ENCODE results near the gene AMD1. TPM values are rescaled to one million over a fixed set of nuclear protein-coding genes. Genes with fewer than 3 reads are reported as not detected.
"Not testable (repeated sequence)": the region's sequence is repeated elsewhere in the genome, so short reads cannot be mapped to it uniquely, and the experiment has no call there.

The AMD1 gene
- polyA plus RNA-seq: 83.5 TPM
- long read RNA-seq, donor 1, full-length matches to known transcripts: 17 of 17 reads
- long read RNA-seq, donor 1, partial matches to known transcripts: 0 of 17 reads
- long read RNA-seq, donor 1, other reads (novel, unspliced or antisense): 0 of 17 reads
- long read RNA-seq, donor 2, full-length matches to known transcripts: 21 of 21 reads
- long read RNA-seq, donor 2, partial matches to known transcripts: 0 of 21 reads
- long read RNA-seq, donor 2, other reads (novel, unspliced or antisense): 0 of 21 reads
- long read RNA-seq, donor 3, full-length matches to known transcripts: 45 of 58 reads
- long read RNA-seq, donor 3, partial matches to known transcripts: 13 of 58 reads
- long read RNA-seq, donor 3, other reads (novel, unspliced or antisense): 0 of 58 reads
- long read RNA-seq, donor 4, full-length matches to known transcripts: 5 of 10 reads
- long read RNA-seq, donor 4, partial matches to known transcripts: 5 of 10 reads
- long read RNA-seq, donor 4, other reads (novel, unspliced or antisense): 0 of 10 reads
- long read RNA-seq, donor 5, full-length matches to known transcripts: 17 of 17 reads
- long read RNA-seq, donor 5, partial matches to known transcripts: 0 of 17 reads
- long read RNA-seq, donor 5, other reads (novel, unspliced or antisense): 0 of 17 reads
- long read RNA-seq, donor 6, full-length matches to known transcripts: 16 of 16 reads
- long read RNA-seq, donor 6, partial matches to known transcripts: 0 of 16 reads
- long read RNA-seq, donor 6, other reads (novel, unspliced or antisense): 0 of 16 reads
- long read RNA-seq, donor 7, transcript AMD1-204 (9 exons, 3,438 nt): major isoform, 10 of 11 reads
- long read RNA-seq, donor 7, partial matches to known transcripts: 0 of 11 reads
- long read RNA-seq, donor 7, other reads (novel, unspliced or antisense): 0 of 11 reads
- long read RNA-seq, donor 8, full-length matches to known transcripts: 27 of 27 reads
- long read RNA-seq, donor 8, partial matches to known transcripts: 0 of 27 reads
- long read RNA-seq, donor 8, other reads (novel, unspliced or antisense): 0 of 27 reads
- long read RNA-seq, donor 9, full-length matches to known transcripts: 18 of 18 reads
- long read RNA-seq, donor 9, partial matches to known transcripts: 0 of 18 reads
- long read RNA-seq, donor 9, other reads (novel, unspliced or antisense): 0 of 18 reads
- long read RNA-seq, donor 10, full-length matches to known transcripts: 12 of 20 reads
- long read RNA-seq, donor 10, partial matches to known transcripts: 8 of 20 reads
- long read RNA-seq, donor 10, other reads (novel, unspliced or antisense): 0 of 20 reads
- long read RNA-seq, donor 11, full-length matches to known transcripts: 18 of 43 reads
- long read RNA-seq, donor 11, partial matches to known transcripts: 25 of 43 reads
- long read RNA-seq, donor 11, other reads (novel, unspliced or antisense): 0 of 43 reads

GRCh38 chr6:110873981-110874879 is at the start of gene AMD1:
Gene AMD1, plus strand, starts transcription at chr6:110874785. Its CDS starts 321 bp downstream, at chr6:110875106.
- H3K4me3 ChIP-seq (ENCODE audit: low read length): peak within 1 kb of the TSS; percentile 97
- H3K36me3 ChIP-seq (ENCODE audit: control insufficient read depth, insufficient read depth, low read length): no peaks in the 10 kb centered on the region
- H3K27ac ChIP-seq (ENCODE audit: low read length): peak within 1 kb of the TSS; percentile 97
- 2% methylated on average over 11 of the region's 59 CpGs for WGBS (ENCODE audit: insufficient coverage, low lambda C conversion rate)
- H3K9me3 ChIP-seq (ENCODE audit: control insufficient read depth, low read depth, low read length): no peaks in the 10 kb centered on the region
- H3K4me1 ChIP-seq (ENCODE audit: control insufficient read depth, insufficient read depth, low read length): peaks cover 5% of the 10 kb centered on the region
- peak; percentile 97 for DNase-seq
- no peaks in the 10 kb centered on the region for H3K27me3 ChIP-seq (ENCODE audit: control insufficient read depth, insufficient read depth, low read length)

DNA sequence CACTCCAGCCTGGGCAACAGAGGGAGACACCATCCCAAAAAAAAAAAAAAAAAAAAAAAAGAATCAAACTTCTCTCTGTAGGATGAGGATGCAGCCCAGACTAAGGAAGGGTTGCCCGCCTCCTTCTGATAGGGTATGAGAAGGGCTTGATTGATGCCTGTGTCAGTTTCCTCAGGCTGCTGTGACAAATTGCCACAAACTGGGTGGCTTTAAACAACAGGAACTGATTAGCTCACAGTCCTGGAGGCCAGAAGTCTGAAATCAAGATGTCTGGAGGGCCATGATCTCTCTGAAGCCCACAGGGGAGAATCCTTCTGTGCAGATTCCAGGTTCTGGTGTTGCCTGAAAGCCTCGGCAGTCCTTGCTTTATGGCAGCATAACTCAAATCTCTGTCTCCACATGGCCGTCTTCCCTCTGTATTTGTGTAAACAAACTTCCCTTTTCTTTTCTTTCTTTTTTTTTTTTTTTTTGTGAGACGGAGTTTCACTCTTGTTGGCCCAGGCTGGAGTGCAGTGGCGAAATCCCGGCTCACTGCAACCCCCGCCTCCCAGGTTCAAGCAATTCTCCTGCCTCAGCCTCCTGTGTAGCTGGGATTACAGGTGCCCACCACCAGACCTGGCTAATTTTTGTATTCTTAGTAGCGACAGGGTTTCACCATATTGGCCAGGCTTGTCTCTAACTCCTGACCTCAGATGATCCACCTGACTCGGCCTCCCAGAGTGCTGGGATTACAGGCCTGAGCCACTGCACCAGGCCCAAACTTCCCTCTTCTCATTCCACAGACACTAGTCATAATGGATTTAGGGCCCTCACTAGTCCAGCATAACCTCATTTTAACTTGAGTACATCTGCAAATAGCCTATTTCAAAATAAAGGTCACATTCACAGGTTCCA is 48.1 kb upstream of the AMD1 start:
- H3K4me1 ChIP-seq (ENCODE audit: control insufficient read depth, insufficient read depth, low read length): no peaks in the 10 kb centered on the region
- H3K9me3 ChIP-seq (ENCODE audit: control insufficient read depth, low read depth, low read length): no peaks in the 10 kb centered on the region
- H3K27ac ChIP-seq (ENCODE audit: low read length): no peak overlapping the region
- H3K36me3 ChIP-seq (ENCODE audit: control insufficient read depth, insufficient read depth, low read length): no peaks in the 10 kb centered on the region
- DNase-seq: no peak
- H3K4me3 ChIP-seq (ENCODE audit: low read length): no peak overlapping the region
- WGBS (ENCODE audit: insufficient coverage, low lambda C conversion rate): no CpG with 5 or more reads among the region's 9 CpGs
- H3K27me3 ChIP-seq (ENCODE audit: control insufficient read depth, insufficient read depth, low read length): no peaks in the 10 kb centered on the region

GRCh38 chr6:110828396-110828795 is 46.2 kb upstream of the AMD1 start:
- DNase-seq: no peak
- H3K4me3 ChIP-seq (ENCODE audit: low read length): no peak overlapping the region
- H3K36me3 ChIP-seq (ENCODE audit: control insufficient read depth, insufficient read depth, low read length): no peaks in the 10 kb centered on the region
- H3K4me1 ChIP-seq (ENCODE audit: control insufficient read depth, insufficient read depth, low read length): no peaks in the 10 kb centered on the region
- H3K9me3 ChIP-seq (ENCODE audit: control insufficient read depth, low read depth, low read length): no peaks in the 10 kb centered on the region
- WGBS (ENCODE audit: insufficient coverage, low lambda C conversion rate): no CpG with 5 or more reads among the region's 1 CpG
- H3K27me3 ChIP-seq (ENCODE audit: control insufficient read depth, insufficient read depth, low read length): no peaks in the 10 kb centered on the region
- H3K27ac ChIP-seq (ENCODE audit: low read length): no peak overlapping the region

- Histone ChIP-seq H3K4me3 (ENCODE audit: low read length) (no peak overlapping the region), H3K27ac (ENCODE audit: low read length) (no peak overlapping the region), H3K27me3 (ENCODE audit: control insufficient read depth, insufficient read depth, low read length) (no peaks in the 10 kb centered on the region), H3K36me3 (ENCODE audit: control insufficient read depth, insufficient read depth, low read length) (no peaks in the 10 kb centered on the region), H3K9me3 (ENCODE audit: control insufficient read depth, low read depth, low read length) (no peaks in the 10 kb centered on the region), H3K4me1 (ENCODE audit: control insufficient read depth, insufficient read depth, low read length) (no peaks in the 10 kb centered on the region)
- DNase-seq: no peak
- WGBS (ENCODE audit: insufficient coverage, low lambda C conversion rate): no CpG with 5 or more reads among the region's 6 CpGs
Measured at GRCh38 chr6:110831405-110831804, 43.2 kb upstream of the AMD1 start.

GRCh38 chr6:110833831-110834230 is 40.8 kb upstream of the AMD1 start:
- H3K27ac ChIP-seq (ENCODE audit: low read length): no peak overlapping the region
- H3K36me3 ChIP-seq (ENCODE audit: control insufficient read depth, insufficient read depth, low read length): no peaks in the 10 kb centered on the region
- H3K9me3 ChIP-seq (ENCODE audit: control insufficient read depth, low read depth, low read length): no peaks in the 10 kb centered on the region
- no peak for DNase-seq
- no peak overlapping the region for H3K4me3 ChIP-seq (ENCODE audit: low read length)
- WGBS (ENCODE audit: insufficient coverage, low lambda C conversion rate): 93% methylated on average over 4 of the region's 6 CpGs
- H3K4me1 ChIP-seq (ENCODE audit: control insufficient read depth, insufficient read depth, low read length): no peaks in the 10 kb centered on the region
- H3K27me3 ChIP-seq (ENCODE audit: control insufficient read depth, insufficient read depth, low read length): no peaks in the 10 kb centered on the region

DNA sequence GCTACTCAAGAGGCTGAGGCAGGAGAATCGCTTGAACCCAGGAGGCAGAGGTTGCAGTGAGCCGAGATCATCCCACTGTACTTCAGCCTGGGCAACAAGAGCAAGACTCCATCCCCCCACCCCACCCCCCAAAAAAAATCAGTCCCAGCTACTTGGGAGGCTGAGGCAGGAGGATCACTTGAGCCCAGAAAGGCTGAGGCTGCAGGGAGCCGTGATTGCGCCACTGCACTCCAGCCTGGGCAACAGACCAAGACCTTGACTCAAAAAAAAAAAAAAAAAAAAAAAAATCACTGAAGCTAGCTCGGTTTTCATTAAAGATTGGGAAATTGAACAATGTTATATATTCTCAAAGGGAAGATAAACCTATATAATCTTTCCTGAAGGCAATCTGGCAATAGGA is 38.8 kb upstream of the AMD1 start:
- H3K9me3 ChIP-seq (ENCODE audit: control insufficient read depth, low read depth, low read length); H3K4me1 ChIP-seq (ENCODE audit: control insufficient read depth, insufficient read depth, low read length); DNase-seq; H3K27me3 ChIP-seq (ENCODE audit: control insufficient read depth, insufficient read depth, low read length); H3K27ac ChIP-seq (ENCODE audit: low read length); H3K36me3 ChIP-seq (ENCODE audit: control insufficient read depth, insufficient read depth, low read length); H3K4me3 ChIP-seq (ENCODE audit: low read length): not testable (repeated sequence)
- no CpG with 5 or more reads among the region's 5 CpGs for WGBS (ENCODE audit: insufficient coverage, low lambda C conversion rate)

- no peak for DNase-seq
- Histone ChIP-seq H3K9me3 (ENCODE audit: control insufficient read depth, low read depth, low read length) (no peaks in the 10 kb centered on the region), H3K36me3 (ENCODE audit: control insufficient read depth, insufficient read depth, low read length) (no peaks in the 10 kb centered on the region), H3K4me3 (ENCODE audit: low read length) (no peak overlapping the region), H3K27me3 (ENCODE audit: control insufficient read depth, insufficient read depth, low read length) (no peaks in the 10 kb centered on the region), H3K4me1 (ENCODE audit: control insufficient read depth, insufficient read depth, low read length) (no peaks in the 10 kb centered on the region), H3K27ac (ENCODE audit: low read length) (no peak overlapping the region)
- WGBS (ENCODE audit: insufficient coverage, low lambda C conversion rate): 90% methylated on average over 6 of the region's 6 CpGs
Measured at GRCh38 chr6:110841266-110841665, 33.3 kb upstream of the AMD1 start.

- H3K27me3 ChIP-seq (ENCODE audit: control insufficient read depth, insufficient read depth, low read length): no peaks in the 10 kb centered on the region
- H3K9me3 ChIP-seq (ENCODE audit: control insufficient read depth, low read depth, low read length): no peaks in the 10 kb centered on the region
- peak in 1 of 2 donors; percentile 61 for DNase-seq
- H3K4me1 ChIP-seq (ENCODE audit: control insufficient read depth, insufficient read depth, low read length): peaks cover 4% of the 10 kb centered on the region
- H3K4me3 ChIP-seq (ENCODE audit: low read length): no peak overlapping the region
- WGBS (ENCODE audit: insufficient coverage, low lambda C conversion rate): 55% methylated on average over 2 of the region's 4 CpGs
- no peaks in the 10 kb centered on the region for H3K36me3 ChIP-seq (ENCODE audit: control insufficient read depth, insufficient read depth, low read length)
- H3K27ac ChIP-seq (ENCODE audit: low read length): no peak overlapping the region
Measured at GRCh38 chr6:110849781-110850180, 24.8 kb upstream of the AMD1 start.

Measured in large intestine (tissue), 12 donors.